Measurements from ENCODE around the gene FADS3.
"Not testable (repeated sequence)": the region's sequence is repeated elsewhere in the genome, so short reads cannot be mapped to it uniquely, and the experiment has no call there.

The FADS3 gene

GRCh38 chr11:61898247-61898582 is 6.9 kb upstream of the FADS3 start:
- DNase-seq, result no peak

DNA sequence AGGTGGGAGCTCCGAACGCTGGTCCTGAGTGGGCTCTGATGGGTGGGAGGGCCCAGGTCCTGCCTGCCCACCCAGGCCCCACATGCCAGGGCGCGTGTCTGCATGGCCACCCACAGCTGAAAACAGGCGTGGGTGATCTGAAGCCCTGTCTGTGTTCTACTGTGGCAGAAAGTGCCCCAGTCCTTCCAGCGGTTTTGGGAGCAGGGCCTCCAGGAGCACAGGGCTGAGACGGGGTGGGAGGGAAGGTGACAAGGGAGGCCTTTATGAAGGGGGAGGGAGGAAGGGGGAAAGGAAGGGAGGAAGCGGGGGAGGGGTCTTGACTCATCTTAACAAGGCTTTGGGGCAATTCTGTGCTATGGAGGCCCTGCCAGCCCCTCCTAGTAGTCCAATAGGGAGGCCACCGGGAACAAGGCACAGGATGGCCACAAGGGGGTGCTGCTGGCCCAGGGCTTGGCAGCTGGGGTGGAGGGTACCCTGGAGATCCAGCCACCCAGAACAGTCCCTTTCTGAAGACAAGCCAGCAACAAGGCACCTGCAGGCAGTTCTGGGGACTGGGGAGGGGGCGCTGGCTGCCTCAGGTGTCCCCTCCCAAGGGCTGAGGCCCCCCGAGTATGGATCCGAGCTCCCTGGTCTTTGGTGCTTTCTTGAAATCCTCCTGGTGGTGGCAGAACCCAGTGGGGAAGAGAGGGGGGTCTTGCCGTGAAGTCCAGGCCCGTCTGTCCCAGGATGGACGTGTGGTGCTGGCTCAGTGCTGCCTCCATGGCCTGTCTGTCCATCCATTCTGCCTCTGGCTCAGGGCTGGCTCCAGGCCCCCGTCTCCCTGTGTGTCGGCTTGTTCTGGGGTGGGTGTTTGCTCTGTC is 6.3 kb upstream of the FADS3 start:
- DNase-seq, result peak in 49 of 51 donors; percentile 6 to 90 (median 61)

GRCh38 chr11:61896665-61897386 is 5.5 kb upstream of the FADS3 start:
- DNase-seq, result no peak

GRCh38 chr11:61895718-61896059 is 4.3 kb upstream of the FADS3 start:
- DNase-seq, result no peak

DNA sequence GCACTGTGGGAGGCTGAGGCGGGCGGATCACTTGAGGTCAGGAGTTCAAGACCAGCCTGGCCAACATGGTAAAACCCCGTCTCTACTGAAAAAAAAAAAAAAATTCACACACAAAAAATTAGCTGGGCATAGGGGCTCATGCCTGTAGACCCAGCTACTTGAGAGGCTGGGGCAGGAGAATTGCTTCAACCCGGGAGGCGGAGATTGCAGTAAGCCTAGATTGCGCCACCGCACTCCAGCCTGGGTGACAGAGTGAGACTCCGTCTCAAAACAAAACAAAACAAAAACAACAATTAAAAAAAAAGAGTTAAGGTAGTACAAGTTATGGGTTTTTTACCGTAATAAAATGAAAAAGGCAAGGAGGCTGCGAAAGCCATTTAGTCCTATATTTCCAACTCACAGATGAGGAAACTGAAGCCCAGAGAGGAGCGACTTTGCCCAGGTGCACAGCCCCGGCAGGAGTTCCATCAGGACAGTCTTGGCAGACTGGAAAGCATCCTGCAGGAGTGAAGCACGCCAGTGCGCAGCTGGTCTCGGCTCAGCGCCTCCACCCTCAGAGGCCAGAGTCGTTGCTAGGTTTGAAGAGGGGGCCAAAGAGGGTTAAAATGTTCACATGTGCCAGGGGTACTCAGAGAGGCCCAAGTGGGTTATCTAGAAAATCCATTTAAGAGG is 3.8 kb upstream of the FADS3 start:
- DNase-seq, result no peak

DNA sequence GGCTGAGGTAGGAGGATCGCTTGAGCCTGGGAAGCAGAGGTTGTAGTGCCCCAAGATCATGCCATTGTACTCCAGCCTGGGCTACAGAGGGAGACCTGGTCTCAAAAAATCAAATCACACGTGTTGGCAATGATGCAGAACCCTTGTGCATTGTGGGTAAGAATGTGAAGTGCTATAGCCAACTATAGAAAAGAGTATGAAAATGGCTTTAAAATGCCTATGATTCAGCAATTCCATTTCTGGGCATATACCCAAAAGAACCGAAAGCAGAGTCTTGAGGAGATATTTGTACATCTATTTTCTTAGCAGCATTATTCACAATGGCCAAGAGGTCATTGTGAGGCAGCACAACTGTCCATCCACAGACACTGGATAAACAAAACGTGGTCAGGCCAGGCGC is 2.6 kb upstream of the FADS3 start:
- no peak for DNase-seq

- no peak for DNase-seq
These were observed 683 bp upstream of the FADS3 start for GRCh38 chr11:61892085-61892370.

GRCh38 chr11:61890529-61891330 is 615 bp downstream of the FADS3 start:
- DNase-seq, result peak in 12 of 51 donors; percentile 16 to 63 (median 45)

DNA sequence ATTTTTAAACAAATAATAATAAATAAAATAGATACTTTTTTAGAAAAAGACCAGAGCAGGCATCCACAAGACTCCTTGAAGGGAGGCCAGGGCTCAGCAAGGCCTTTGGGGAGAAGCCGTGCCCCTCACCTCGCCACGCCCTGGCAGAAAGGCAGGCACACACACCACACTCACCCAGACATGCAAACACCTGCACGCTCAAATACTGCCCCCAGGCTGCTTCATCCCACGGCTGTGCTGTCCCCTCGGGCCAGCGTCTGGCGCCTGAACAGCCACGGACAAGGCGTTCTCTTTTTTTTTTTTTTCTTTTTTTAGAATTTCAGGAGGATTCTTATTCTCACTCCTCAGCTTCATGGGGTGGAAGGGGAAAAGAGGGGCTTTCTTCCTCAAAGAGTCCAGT is 1.5 kb downstream of the FADS3 start:
- DNase-seq, result peak in 1 of 51 donors; percentile 13

DNA sequence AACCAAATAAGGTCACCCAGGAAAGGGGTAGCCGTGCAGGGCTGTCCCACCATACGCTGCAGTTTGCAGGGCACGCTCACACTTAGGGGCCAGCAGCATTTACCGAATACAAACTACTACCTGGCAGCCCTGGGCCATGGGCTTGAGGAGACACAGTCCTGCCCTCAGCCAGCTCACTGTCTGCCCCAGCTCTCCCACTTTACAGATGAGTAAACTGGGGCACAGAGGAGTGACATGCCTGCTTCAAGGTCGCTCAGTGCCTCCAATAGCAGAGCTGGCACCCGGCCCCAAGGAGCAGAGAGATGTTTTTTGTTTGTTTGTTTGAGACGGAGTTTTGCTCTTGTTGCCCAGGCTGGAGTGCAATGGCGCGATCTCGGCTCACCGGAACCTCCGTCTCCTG is 2.8 kb downstream of the FADS3 start:
- DNase-seq, result no peak

GRCh38 chr11:61887839-61888494 is 3.4 kb downstream of the FADS3 start:
- DNase-seq, result peak in 13 of 51 donors; percentile 7 to 77 (median 43)

DNA sequence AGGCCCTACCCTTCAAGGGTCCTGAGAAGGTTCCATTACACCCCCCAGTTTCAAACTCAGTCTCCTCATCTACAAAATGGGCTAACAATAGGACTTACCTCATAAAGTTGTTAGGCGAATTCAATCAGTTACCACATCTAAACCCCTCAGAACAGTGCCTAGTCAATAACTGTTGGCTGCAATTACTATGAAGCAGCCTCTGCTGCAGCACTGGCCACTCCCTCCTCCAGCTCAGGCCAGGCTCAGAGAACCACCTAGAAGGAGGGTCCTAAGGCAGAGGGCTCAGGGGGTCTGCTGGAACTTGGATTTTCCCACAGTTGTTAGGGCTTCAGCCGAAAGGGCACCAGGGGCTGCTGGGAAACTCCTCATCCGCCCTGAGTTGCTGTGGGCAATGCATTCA is 4.7 kb downstream of the FADS3 start:
- no peak for DNase-seq

- no peak for DNase-seq
These were observed 5.4 kb downstream of the FADS3 start for GRCh38 chr11:61885784-61886580.

DNA sequence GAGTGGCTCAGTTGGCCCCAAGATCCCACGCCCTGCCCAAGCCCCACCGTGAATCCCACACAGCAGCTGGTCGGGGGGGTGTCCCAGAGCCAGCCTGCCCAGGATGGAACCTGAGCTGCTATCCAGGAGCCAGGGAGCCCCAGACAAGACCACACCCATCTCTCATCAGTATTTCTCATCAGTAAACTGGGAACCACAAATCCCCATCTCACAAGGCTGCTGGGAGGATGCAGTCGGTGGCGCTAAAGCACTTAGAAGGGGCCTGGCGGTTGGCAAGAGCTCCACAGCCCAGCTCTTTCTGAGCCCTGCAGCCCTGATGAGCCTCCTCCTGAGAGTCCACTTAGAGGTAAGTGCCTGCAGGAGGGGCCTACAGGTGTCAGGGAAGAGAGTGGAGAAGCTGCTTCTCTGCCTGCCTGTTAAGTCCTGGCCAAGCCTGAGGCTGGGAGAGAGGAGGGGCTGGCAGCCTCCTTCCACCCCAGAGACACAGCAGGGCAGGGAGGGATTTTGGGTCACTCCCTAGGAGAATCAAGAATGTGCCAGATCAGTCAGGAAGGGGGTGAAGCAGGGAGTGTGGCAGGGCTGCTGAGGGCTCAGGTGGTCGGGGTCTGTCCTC is 6.1 kb downstream of the FADS3 start:
- DNase-seq, result no peak

- DNase-seq, result no peak
These were observed 7.4 kb downstream of the FADS3 start for GRCh38 chr11:61883947-61884346.

DNA sequence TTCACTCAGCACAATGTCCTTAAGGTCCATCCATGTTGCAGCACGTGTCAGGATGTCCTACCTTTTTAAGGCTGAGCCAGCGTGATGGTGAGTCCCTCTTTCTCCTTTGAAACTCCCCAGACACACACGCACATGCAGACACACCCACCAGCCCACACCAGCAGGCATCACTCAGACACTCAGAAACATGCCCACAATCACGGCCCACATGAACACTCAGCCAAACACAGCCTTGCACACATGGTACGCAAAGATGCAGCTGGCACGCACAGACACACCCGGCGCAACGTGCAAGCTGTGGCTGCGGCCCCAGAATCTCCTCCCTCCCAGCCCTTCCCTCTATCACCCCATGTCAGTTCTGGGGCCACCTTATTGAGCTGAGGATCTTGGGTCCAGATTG is 8.0 kb downstream of the FADS3 start:
- DNase-seq, result peak in 2 of 51 donors; percentile 13 to 55

DNA sequence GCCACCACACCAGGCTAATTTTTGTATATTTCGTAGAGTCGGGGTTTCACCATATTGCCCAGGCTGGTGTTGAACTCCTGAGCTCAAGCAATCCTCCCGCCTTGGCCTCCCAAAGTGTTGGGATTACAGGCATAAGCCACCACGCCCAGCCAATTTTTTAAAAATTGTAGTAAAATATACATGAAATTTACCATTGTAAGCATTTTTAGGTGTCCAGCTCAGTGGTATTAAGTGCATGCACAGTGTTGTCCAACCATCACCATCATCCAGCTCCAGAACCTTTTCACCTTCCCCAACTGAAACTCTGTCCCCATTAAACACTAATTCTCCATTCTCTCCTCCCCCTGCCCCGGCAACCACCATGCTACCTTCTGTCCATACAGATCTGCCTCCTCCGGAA is 8.5 kb downstream of the FADS3 start:
- DNase-seq, result no peak

DNA sequence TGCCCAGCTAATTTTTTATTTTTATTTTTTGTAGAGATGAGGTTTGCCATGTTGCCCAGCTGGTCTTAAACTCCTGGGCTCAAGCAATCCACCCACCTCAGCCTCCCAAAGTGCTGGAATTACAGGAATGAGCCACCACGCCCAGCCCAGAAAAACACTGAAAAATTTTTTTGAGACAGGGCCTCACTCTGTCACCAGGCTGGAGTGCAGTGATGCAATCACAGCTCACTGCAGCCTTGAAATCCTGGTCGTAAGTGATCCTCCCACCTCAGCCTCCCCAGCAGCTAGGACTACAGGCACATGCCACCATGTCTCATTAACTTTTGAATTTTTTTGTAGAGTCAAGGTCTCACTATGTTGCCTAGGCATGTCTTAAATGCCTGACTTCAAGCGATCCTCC is 9.1 kb downstream of the FADS3 start:
- not testable (repeated sequence) for DNase-seq

GRCh38 chr11:61881397-61881796 is 9.9 kb downstream of the FADS3 start:
- DNase-seq, result no peak

DNA sequence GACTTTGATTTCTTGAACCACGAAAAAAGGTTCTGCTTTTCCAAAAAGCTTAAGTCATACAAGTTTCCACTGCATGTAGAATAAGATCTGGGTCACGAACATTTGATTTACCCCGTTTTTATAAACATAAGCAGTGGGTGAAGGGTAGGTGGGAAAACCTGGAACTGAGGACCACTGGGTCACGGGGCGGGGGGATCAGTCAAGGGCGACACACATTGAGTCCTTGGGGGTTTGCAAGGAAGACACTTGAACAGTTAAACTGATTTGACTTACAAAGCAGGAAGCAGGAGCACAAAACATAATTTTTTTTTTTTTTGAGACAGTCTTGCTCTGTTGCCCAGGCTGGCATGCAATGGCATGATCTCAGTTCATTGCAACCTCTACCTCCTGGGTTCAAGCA is 10.9 kb downstream of the FADS3 start:
- DNase-seq, result no peak
